Chondrocyte (in vitro differentiated cells): ENCODE results near the gene ANKRD17. TPM values are rescaled to one million over a fixed set of nuclear protein-coding genes. Genes with fewer than 3 reads are reported as not detected.

ENCODE experiments used
- DNase-seq: peaks from one replicate; pipeline ENCODE4 v3.0.0; 2021; ENCODE audit warnings: mixed read lengths, low spot score
- H3K27ac Mint-ChIP-seq: one replicate; pipeline ENCODE4 v1.8.0; 2021; ENCODE audit warnings: mild to moderate bottlenecking, moderate library complexity, mixed read lengths; ENCODE audit not compliant: unreplicated experiment
- H3K27me3 Mint-ChIP-seq: 2 replicates; pipeline ENCODE4 v1.8.0; 2021; ENCODE audit warnings: low read depth, mixed read lengths
- H3K36me3 Mint-ChIP-seq: 2 replicates; pipeline ENCODE4 v1.8.0; 2021; ENCODE audit warnings: low read depth, mixed read lengths
- H3K4me1 Mint-ChIP-seq: 2 replicates; pipeline ENCODE4 v1.8.0; 2021; ENCODE audit warnings: low read depth, mild to moderate bottlenecking, mixed read lengths
- H3K4me3 Mint-ChIP-seq: one replicate; pipeline ENCODE4 v1.8.0; 2021; ENCODE audit warnings: mild to moderate bottlenecking, moderate library complexity, mixed read lengths; ENCODE audit not compliant: unreplicated experiment
- H3K9me3 Mint-ChIP-seq: 2 replicates; pipeline ENCODE4 v1.8.0; 2021; ENCODE audit warnings: low read depth, mixed read lengths
- total RNA-seq: library from RNA; stranded (reverse); gene quantifications from 3 replicates; pipeline ENCODE4 v1.2.1, GENCODE V29; 2021
- TF ChIP-seq, protein P1 (sequence below): fragments of 200-600 bp; sonication (generic); IDR thresholded peaks from 2 replicates; pipeline ENCODE4 v1.5.0; 2021; ENCODE audit warnings: antibody characterized with exemption, mild to moderate bottlenecking, moderate library complexity

The ANKRD17 gene
- total RNA-seq, 1 donor from 2014 or later = 55.1 TPM

GRCh38 chr4:73187325-73187724 is 71.3 kb downstream of the ANKRD17 start:
- H3K27ac Mint-ChIP-seq = peak overlapping the region; percentile 33
- H3K36me3 Mint-ChIP-seq = no peaks in the 10 kb centered on the region
- H3K4me3 Mint-ChIP-seq = no peak overlapping the region
- H3K4me1 Mint-ChIP-seq = peaks cover 33% of the 10 kb centered on the region
- no peaks in the 10 kb centered on the region for H3K27me3 Mint-ChIP-seq
- H3K9me3 Mint-ChIP-seq = peaks cover 2% of the 10 kb centered on the region
- TF ChIP-seq, protein P1, sequence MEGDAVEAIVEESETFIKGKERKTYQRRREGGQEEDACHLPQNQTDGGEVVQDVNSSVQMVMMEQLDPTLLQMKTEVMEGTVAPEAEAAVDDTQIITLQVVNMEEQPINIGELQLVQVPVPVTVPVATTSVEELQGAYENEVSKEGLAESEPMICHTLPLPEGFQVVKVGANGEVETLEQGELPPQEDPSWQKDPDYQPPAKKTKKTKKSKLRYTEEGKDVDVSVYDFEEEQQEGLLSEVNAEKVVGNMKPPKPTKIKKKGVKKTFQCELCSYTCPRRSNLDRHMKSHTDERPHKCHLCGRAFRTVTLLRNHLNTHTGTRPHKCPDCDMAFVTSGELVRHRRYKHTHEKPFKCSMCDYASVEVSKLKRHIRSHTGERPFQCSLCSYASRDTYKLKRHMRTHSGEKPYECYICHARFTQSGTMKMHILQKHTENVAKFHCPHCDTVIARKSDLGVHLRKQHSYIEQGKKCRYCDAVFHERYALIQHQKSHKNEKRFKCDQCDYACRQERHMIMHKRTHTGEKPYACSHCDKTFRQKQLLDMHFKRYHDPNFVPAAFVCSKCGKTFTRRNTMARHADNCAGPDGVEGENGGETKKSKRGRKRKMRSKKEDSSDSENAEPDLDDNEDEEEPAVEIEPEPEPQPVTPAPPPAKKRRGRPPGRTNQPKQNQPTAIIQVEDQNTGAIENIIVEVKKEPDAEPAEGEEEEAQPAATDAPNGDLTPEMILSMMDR = no peak
- no peak for DNase-seq

DNA sequence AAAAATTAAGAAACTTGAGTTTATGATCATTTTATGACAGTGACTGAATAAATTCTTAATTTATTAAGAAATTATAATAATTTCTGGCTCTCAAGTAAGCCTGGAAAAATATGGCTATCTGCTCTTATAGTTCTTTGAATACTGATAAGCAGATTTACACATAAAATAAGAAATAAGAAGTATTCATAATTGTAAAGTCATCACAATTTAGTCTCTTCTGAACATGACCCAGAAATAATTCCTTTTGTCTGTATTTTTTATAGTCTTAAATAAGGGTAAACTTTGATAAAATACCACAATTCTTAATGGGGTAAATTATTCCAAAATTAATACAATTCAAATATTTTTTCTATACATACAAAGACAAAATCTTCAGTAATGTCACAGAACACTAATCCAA is 72.7 kb downstream of the ANKRD17 start:
- H3K9me3 Mint-ChIP-seq = peaks cover 2% of the 10 kb centered on the region

DNA sequence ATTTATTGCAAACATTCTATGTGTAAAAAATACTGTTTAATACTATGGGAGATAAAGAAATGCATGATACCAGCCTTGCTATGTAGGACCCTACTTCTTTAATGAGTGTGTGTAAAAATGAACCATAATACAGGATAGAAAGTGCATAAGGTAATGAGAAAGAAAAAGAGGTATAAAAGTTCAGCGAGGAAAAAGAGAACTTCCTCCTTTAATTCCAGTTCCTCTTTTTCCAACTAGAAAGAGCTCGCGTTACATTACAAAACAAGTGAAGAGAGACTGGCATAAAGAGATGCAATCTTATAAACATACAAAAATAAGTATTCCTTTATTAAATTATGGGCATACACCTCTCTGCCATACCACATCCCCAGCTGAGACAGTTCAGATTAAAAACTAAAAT is 77.4 kb downstream of the ANKRD17 start:
- no peak overlapping the region for H3K4me3 Mint-ChIP-seq
- no peaks in the 10 kb centered on the region for H3K27me3 Mint-ChIP-seq
- H3K9me3 Mint-ChIP-seq = no peaks in the 10 kb centered on the region
- TF ChIP-seq, protein P1 = no peak
- peaks cover 21% of the 10 kb centered on the region for H3K4me1 Mint-ChIP-seq
- no peak for DNase-seq
- H3K27ac Mint-ChIP-seq = no peak overlapping the region
- H3K36me3 Mint-ChIP-seq = no peaks in the 10 kb centered on the region

More for the DNA sequence above, 72.7 kb downstream of the ANKRD17 start:
- Mint-ChIP-seq H3K4me3 (no peak overlapping the region), H3K4me1 (peaks cover 37% of the 10 kb centered on the region), H3K27me3 (no peaks in the 10 kb centered on the region), H3K27ac (no peak overlapping the region), H3K36me3 (no peaks in the 10 kb centered on the region)
- TF ChIP-seq, protein P1 = no peak
- DNase-seq = no peak

DNA sequence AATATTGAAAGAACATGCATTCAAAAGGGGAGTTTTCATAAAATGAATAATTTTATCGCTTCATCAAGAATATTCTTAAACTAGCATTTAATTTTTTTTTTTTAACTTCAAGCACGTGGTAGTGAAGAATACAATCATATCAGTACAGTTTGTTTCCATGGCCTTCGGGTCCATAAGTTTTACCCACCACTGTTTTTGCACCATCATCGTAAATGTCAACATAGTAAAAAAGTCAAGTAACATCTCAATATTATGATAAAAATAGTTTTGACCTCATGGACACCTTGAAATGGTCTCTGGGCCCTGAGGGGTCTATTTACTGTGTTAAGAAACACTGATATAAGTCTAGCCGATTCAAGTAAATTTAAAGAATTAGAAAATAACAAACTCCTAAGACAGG is 80.2 kb downstream of the ANKRD17 start:
- no peaks in the 10 kb centered on the region for H3K9me3 Mint-ChIP-seq
- no peak overlapping the region for H3K4me3 Mint-ChIP-seq
- TF ChIP-seq, protein P1 = no peak
- peaks cover 6% of the 10 kb centered on the region for H3K36me3 Mint-ChIP-seq
- no peak for DNase-seq
- H3K27me3 Mint-ChIP-seq = no peaks in the 10 kb centered on the region
- H3K4me1 Mint-ChIP-seq = peaks cover 20% of the 10 kb centered on the region
- H3K27ac Mint-ChIP-seq = no peak overlapping the region

GRCh38 chr4:73172161-73172560 is 86.4 kb downstream of the ANKRD17 start:
- H3K27me3 Mint-ChIP-seq = no peaks in the 10 kb centered on the region
- peaks cover 20% of the 10 kb centered on the region for H3K36me3 Mint-ChIP-seq
- H3K9me3 Mint-ChIP-seq = no peaks in the 10 kb centered on the region
- H3K4me1 Mint-ChIP-seq = peaks cover 7% of the 10 kb centered on the region
- H3K27ac Mint-ChIP-seq = no peak overlapping the region
- H3K4me3 Mint-ChIP-seq = no peak overlapping the region
- no peak for DNase-seq
- TF ChIP-seq, protein P1 = no peak
